H1 (cell line): Measurements from ENCODE around the gene RGS3. TPM values are rescaled to one million over a fixed set of nuclear protein-coding genes. Genes with fewer than 3 reads are reported as not detected.

ENCODE experiments used
- CTCF ChIA-PET: fragments of 300-600 bp; sonication (Branson Sonifier 250); formaldehyde crosslinking; loops from one replicate; lab custom pipeline; 2021; ENCODE audit not compliant: partially characterized antibody; lab: Charles Lee
- POLR2A ChIA-PET: fragments of 300-600 bp; sonication (Branson Sonifier 250); formaldehyde crosslinking; loops from one replicate; lab custom pipeline; 2021; ENCODE audit warnings: inconsistent platforms; ENCODE audit not compliant: partially characterized antibody; lab: Charles Lee
- DNase-seq, 2 experiments: peaks; one replicate each; pipeline versions ENCODE4 v3.0.0 to v3.0.0-alpha.2; 2010 to 2022; ENCODE audit warnings: low spot score in 2 of 2, low read depth in 1 of 2, mixed read lengths in 1 of 2
- FAIRE-seq: peaks from 2 replicates; lab custom pipeline; 2011; peaks lifted over from hg19 to GRCh38; lab: Jason Lieb, UNC
- H2AFZ ChIP-seq: 2 replicates; pipeline ENCODE4 v1.8.1; 2012; ENCODE audit warnings: low read length, inconsistent platforms
- H2AK5ac ChIP-seq: 2 replicates; pipeline ENCODE4 v1.6.1; 2013; ENCODE audit warnings: low read depth, low read length
- H2BK120ac ChIP-seq: replicated peaks from 2 replicates; pipeline ENCODE3; 2013; ENCODE audit warnings: low read depth, low read length, inconsistent platforms
- H2BK12ac ChIP-seq: 2 replicates; pipeline ENCODE4 v1.6.1; 2013; ENCODE audit warnings: low read depth, low read length
- H2BK15ac ChIP-seq: 2 replicates; pipeline ENCODE4 v1.6.1; 2013; ENCODE audit warnings: low read length
- H2BK20ac ChIP-seq: 2 replicates; pipeline ENCODE4 v1.6.1; 2013; ENCODE audit warnings: low read length
- H2BK5ac ChIP-seq: 2 replicates; pipeline ENCODE4 v1.6.1; 2013; ENCODE audit warnings: low read depth, low read length
- H3K14ac ChIP-seq: 2 replicates; pipeline ENCODE4 v1.6.1; 2013; ENCODE audit warnings: inconsistent platforms; ENCODE audit not compliant: insufficient read length
- H3K18ac ChIP-seq: 2 replicates; pipeline ENCODE4 v1.6.1; 2013; ENCODE audit warnings: low read length; ENCODE audit errors: extremely low read depth
- H3K23ac ChIP-seq: 2 replicates; pipeline ENCODE4 v1.6.1; 2013; ENCODE audit warnings: inconsistent platforms; ENCODE audit not compliant: insufficient read length
- H3K23me2 ChIP-seq: 2 replicates; pipeline ENCODE4 v1.6.1; 2013; ENCODE audit warnings: low read depth, low read length
- H3K27ac ChIP-seq: 2 replicates; pipeline ENCODE4 v1.6.1; 2011; ENCODE audit warnings: low read depth, low read length, inconsistent platforms
- H3K27me3 ChIP-seq, 4 experiments: replicated peaks in 1 of 4; 1 replicate in 1 of 4; 2 replicates in 3 of 4; pipeline versions ENCODE4 v1.6.1 to v1.8.1; 2011 to 2013; ENCODE audit warnings: low read length in 3 of 4, mild to moderate bottlenecking in 3 of 4, inconsistent platforms in 2 of 4, mixed read lengths in 2 of 4, moderate library complexity in 1 of 4; ENCODE audit not compliant: control insufficient read depth in 3 of 4, insufficient read depth in 3 of 4; ENCODE audit errors: extremely low read depth in 1 of 4
- H3K36me3 ChIP-seq, 4 experiments: 2 replicates each; pipeline versions ENCODE4 v1.6.1 to v1.8.1; 2011 to 2013; ENCODE audit warnings: mild to moderate bottlenecking in 4 of 4, low read length in 3 of 4, moderate library complexity in 2 of 4, control low read depth in 1 of 4, inconsistent platforms in 1 of 4; ENCODE audit not compliant: insufficient read depth in 4 of 4, control insufficient read depth in 2 of 4
- H3K4ac ChIP-seq: replicated peaks from 2 replicates; pipeline ENCODE3; 2013; ENCODE audit warnings: low read length, low read depth, mixed read lengths, inconsistent platforms; ENCODE audit not compliant: insufficient read length
- H3K4me1 ChIP-seq, 4 experiments: replicated peaks in 1 of 4; 1 replicate in 1 of 4; 2 replicates in 3 of 4; pipeline versions ENCODE4 v1.6.1 to v1.8.1; 2011 to 2013; ENCODE audit warnings: low read length in 3 of 4, inconsistent platforms in 2 of 4, mixed read lengths in 1 of 4; ENCODE audit not compliant: insufficient read depth in 4 of 4, control insufficient read depth in 3 of 4
- H3K4me2 ChIP-seq, 2 experiments: 2 replicates each; pipeline versions ENCODE4 v1.6.1 to v1.8.1; 2011 to 2013; ENCODE audit warnings: low read depth in 2 of 2, low read length in 2 of 2, control low read depth in 1 of 2, inconsistent platforms in 1 of 2, mild to moderate bottlenecking in 1 of 2; ENCODE audit not compliant: insufficient read depth in 1 of 2
- H3K4me3 ChIP-seq, 4 experiments: fragments of 200-600, 300-600 bp in 1 of 4; sonication (generic), shearing (Covaris generic), sonication (Bioruptor Twin) in 1 of 4; 2 replicates each; pipeline versions ENCODE4 v1.5.1 to v1.8.1; 2011 to 2016; ENCODE audit warnings: low read length in 4 of 4, low read depth in 3 of 4, control low read depth in 2 of 4, inconsistent platforms in 2 of 4, mild to moderate bottlenecking in 2 of 4, mixed read lengths in 1 of 4, moderate library complexity in 1 of 4; ENCODE audit not compliant: insufficient read depth in 2 of 4; ENCODE audit errors: extremely low read depth in 1 of 4
- H3K56ac ChIP-seq: replicated peaks from 2 replicates; pipeline ENCODE3; 2013; ENCODE audit warnings: low read depth, mild to moderate bottlenecking, mixed read lengths, low read length, inconsistent platforms; ENCODE audit not compliant: insufficient read length
- H3K79me1 ChIP-seq: 2 replicates; pipeline ENCODE4 v1.6.1; 2013; ENCODE audit warnings: low read depth, low read length, control low read depth
- H3K79me2 ChIP-seq, 2 experiments: 2 replicates each; pipeline versions ENCODE4 v1.6.1 to v1.8.1; 2012 to 2013; ENCODE audit warnings: low read length in 2 of 2, mild to moderate bottlenecking in 2 of 2, inconsistent platforms in 1 of 2; ENCODE audit not compliant: insufficient read depth in 2 of 2, control insufficient read depth in 1 of 2
- H3K9ac ChIP-seq, 4 experiments: replicated peaks in 1 of 4; 1 replicate in 1 of 4; 2 replicates in 3 of 4; pipeline versions ENCODE4 v1.6.1 to v1.8.1; 2011 to 2013; ENCODE audit warnings: low read depth in 3 of 4, low read length in 3 of 4, control low read depth in 2 of 4, mild to moderate bottlenecking in 2 of 4, moderate library complexity in 2 of 4, inconsistent platforms in 1 of 4; ENCODE audit errors: extremely low read depth in 1 of 4
- H3K9me3 ChIP-seq, 2 experiments: 2 replicates each; pipeline versions ENCODE4 v1.6.1 to v1.8.1; 2012 to 2013; ENCODE audit warnings: mild to moderate bottlenecking in 2 of 2, moderate library complexity in 2 of 2, control low read depth in 1 of 2, inconsistent platforms in 1 of 2, low read depth in 1 of 2, low read length in 1 of 2, mixed read lengths in 1 of 2; ENCODE audit not compliant: insufficient read depth in 2 of 2
- H4K20me1 ChIP-seq, 2 experiments: replicated peaks in 1 of 2; 2 replicates each; pipeline versions ENCODE3 to v1.8.1; 2011 to 2013; ENCODE audit warnings: inconsistent platforms in 2 of 2, low read length in 2 of 2, mild to moderate bottlenecking in 1 of 2; ENCODE audit not compliant: insufficient read depth in 2 of 2, control insufficient read depth in 1 of 2
- H4K5ac ChIP-seq: 2 replicates; pipeline ENCODE4 v1.6.1; 2013; ENCODE audit warnings: low read length, low read depth, mixed read lengths, inconsistent platforms; ENCODE audit not compliant: insufficient read length
- H4K8ac ChIP-seq: 2 replicates; pipeline ENCODE4 v1.8.0; 2013; ENCODE audit warnings: mild to moderate bottlenecking, moderate library complexity, low read length, inconsistent platforms; ENCODE audit not compliant: insufficient read depth; ENCODE audit errors: extremely low read depth
- H4K91ac ChIP-seq: replicated peaks from 2 replicates; pipeline ENCODE3; 2013; ENCODE audit warnings: low read length, mixed read lengths, inconsistent platforms; ENCODE audit not compliant: insufficient read length
- SP2 ChIP-seq: IDR thresholded peaks from 2 replicates; pipeline ENCODE4 v1.6.1; 2012; ENCODE audit warnings: mild to moderate bottlenecking, low read length, inconsistent platforms
- WGBS, 2 experiments: shearing (Covaris generic) in 1 of 2; methylation state at CpG; one replicate each; pipeline versions ENCODE4 v1.1.6 to v1.1.7; 2013 to 2015; ENCODE audit warnings: low lambda C conversion rate in 2 of 2, mixed read lengths in 2 of 2, inconsistent platforms in 1 of 2, low coverage in 1 of 2, missing lambda C conversion rate in 1 of 2; ENCODE audit not compliant: insufficient replicate concordance in 2 of 2, insufficient coverage in 1 of 2, insufficient read length in 1 of 2; ENCODE audit errors: extremely low coverage in 1 of 2, missing lambda C conversion rate in 1 of 2; 5-methylcytosine and 5-hydroxymethylcytosine counted together
- polyA plus RNA-seq, 7 experiments: library from polyadenylated mRNA; depleted of rRNA in 3 of 7; stranded (reverse) in 5 of 7; unstranded in 2 of 7; fragments of >200 nt in 5 of 7; fragments of 200-250 nt in 2 of 7; gene quantifications; 1 replicate in 5 of 7; 2 replicates in 1 of 7; 4 replicates in 1 of 7; pipeline versions ENCODE4 v1.2.1 to v1.2.3, GENCODE V29; 2011 to 2013; ENCODE audit warnings: missing spikeins in 2 of 7, mixed read lengths in 2 of 7
- total RNA-seq: library from RNA; stranded (reverse); fragmentation: NEBNext Ultra II Directional; extraction: Animal tissue kit (Norgen Biotek cat#: 25700); gene quantifications from 2 replicates; pipeline ENCODE4 v1.2.1, GENCODE V29; 2021

RGS3 gene
- total and polyA plus RNA-seq, 2 of the 8 experiments (the other 6 are each of a cell fraction or from before 2014, with no cell fraction given) = 12.6 to 18.2 TPM

DNA sequence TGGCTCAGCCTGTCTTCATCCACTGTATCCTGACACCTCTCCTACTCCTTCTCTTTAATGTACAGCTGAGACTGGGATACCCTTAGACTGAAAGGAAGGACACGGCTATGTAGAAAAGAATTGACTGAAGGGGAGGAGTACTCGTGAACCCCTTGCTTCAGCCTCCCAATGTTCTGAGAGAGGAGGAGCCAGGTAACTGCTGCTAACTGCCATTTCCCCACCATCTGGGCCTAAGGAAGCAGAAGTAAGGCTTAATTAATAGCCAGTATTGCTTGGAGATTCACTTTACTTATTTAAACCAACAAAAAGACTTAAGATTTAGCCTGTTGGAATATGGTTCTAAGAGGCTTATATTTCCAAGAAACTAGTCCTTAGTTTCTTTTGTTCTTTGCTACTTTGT lies 18.8 kb upstream of the RGS3 start:
- 79% methylated on average over 2 of the region's 2 CpGs; no CpG with 5 or more reads in 1 of the 2 experiments for WGBS, 2 experiments
- H3K14ac ChIP-seq = no peak overlapping the region
- DNase-seq = no peak
- H2AK5ac ChIP-seq = no peak overlapping the region
- H3K9ac ChIP-seq = no peak overlapping the region
- no peaks in the 10 kb centered on the region for H3K9me3 ChIP-seq
- H3K79me1 ChIP-seq = no peaks in the 10 kb centered on the region
- no peak overlapping the region for H3K4ac ChIP-seq
- peaks cover 2% of the 10 kb centered on the region; the same call in 1 of the 2 replicates for H3K23me2 ChIP-seq
- H2AFZ ChIP-seq = no peak overlapping the region
- H2BK15ac ChIP-seq = no peak overlapping the region
- H3K4me2 ChIP-seq = no peak overlapping the region
- no peak for FAIRE-seq
- H3K4me3 ChIP-seq = no peak overlapping the region
- no peak overlapping the region for H2BK12ac ChIP-seq
- no peak overlapping the region for H2BK5ac ChIP-seq
- no peak overlapping the region for H3K18ac ChIP-seq
- no peak overlapping the region for H4K5ac ChIP-seq
- no peak for TF ChIP-seq SP2
- POLR2A ChIA-PET = interaction anchor here (1.1 to 1.8 kb wide), 3 partner anchors 34 to 150 kb away, joined by 3 to 6 read pairs (median 4); partner anchors contain the start of genes C9orf43 and POLE3
- no peak overlapping the region for H3K27ac ChIP-seq
- CTCF ChIA-PET = interaction anchor here (1.0 to 10.1 kb wide), 7 partner anchors 48 to 213 kb away, joined by 3 to 191 read pairs (median 17); no protein-coding TSS in a partner anchor
- H4K20me1 ChIP-seq = no peaks in the 10 kb centered on the region
- H4K8ac ChIP-seq = no peak overlapping the region
- no peaks in the 10 kb centered on the region for H3K4me1 ChIP-seq
- peak overlapping the region; percentile 34; the same call in 1 of the 2 replicates for H2BK20ac ChIP-seq
- H3K27me3 ChIP-seq = no peaks in the 10 kb centered on the region
- no peak overlapping the region for H3K23ac ChIP-seq
- H4K91ac ChIP-seq = no peak overlapping the region
- H3K36me3 ChIP-seq = no peaks in the 10 kb centered on the region
- no peak overlapping the region for H2BK120ac ChIP-seq
- no peak overlapping the region for H3K56ac ChIP-seq
- no peaks in the 10 kb centered on the region for H3K79me2 ChIP-seq
